K562 (cell line): ENCODE results near the gene NACC1. TPM values are rescaled to one million over a fixed set of nuclear protein-coding genes. Genes with fewer than 3 reads are reported as not detected.
A peak's percentile ranks its signal among the peaks of the same experiment; 100 is the strongest.

ENCODE experiments used
- CEBPG ChIP-seq, 3 experiments: fragments of 200-800 bp in 1 of 3; sonication (Bioruptor generic) in 1 of 3; sonication (generic) in 1 of 3; formaldehyde crosslinking in 1 of 3; IDR thresholded peaks in 2 of 3; conservative IDR thresholded peaks in 1 of 3; 2 replicates each; pipeline versions ENCODE4 v1.6.1 to v1.8.0; 2016 to 2022; ENCODE audit warnings: missing compliant biosample characterization in 2 of 3, missing genetic modification characterization in 2 of 3, mild to moderate bottlenecking in 1 of 3, missing genetic modification reagents in 1 of 3
- DIDO1 ChIP-seq: fragments of 450-650 bp; IDR thresholded peaks from 2 replicates; pipeline ENCODE4 v1.6.1; 2016; ENCODE audit warnings: low read depth, missing biosample characterization, missing genetic modification characterization
- DMBX1 ChIP-seq: fragments of 250-450 bp; sonication (Bioruptor Pico); IDR thresholded peaks from 2 replicates; pipeline ENCODE4 v1.8.0; 2022; ENCODE audit warnings: inconsistent platforms, mild to moderate bottlenecking, moderate library complexity, borderline replicate concordance
- KLF13 ChIP-seq: fragments of 450-650 bp; IDR thresholded peaks from 2 replicates; pipeline ENCODE4 v1.6.1; 2016; ENCODE audit warnings: missing genetic modification characterization, low read depth, mild to moderate bottlenecking, missing compliant biosample characterization, moderate library complexity, borderline replicate concordance
- MCM5 ChIP-seq: fragments of 450-650 bp; IDR thresholded peaks from 2 replicates; pipeline ENCODE4 v1.6.1; 2016; ENCODE audit warnings: low read depth
- MTA3 ChIP-seq: fragments of 450-650 bp; formaldehyde crosslinking; IDR thresholded peaks from 2 replicates; pipeline ENCODE4 v1.6.1; 2017; ENCODE audit warnings: mild to moderate bottlenecking, borderline replicate concordance
- NONO ChIP-seq, 2 experiments: fragments of 200-400 bp in 1 of 2; fragments of 450-650 bp in 1 of 2; formaldehyde crosslinking in 1 of 2; IDR thresholded peaks; 2 replicates each; pipeline ENCODE4 v1.6.1; 2017; ENCODE audit warnings: low read depth in 2 of 2, mild to moderate bottlenecking in 2 of 2, moderate library complexity in 2 of 2, low read length in 1 of 2
- PCBP2 ChIP-seq: fragments of 200-400 bp; formaldehyde crosslinking; IDR thresholded peaks from 2 replicates; pipeline ENCODE4 v1.6.1; 2018; ENCODE audit warnings: low read length, low read depth, mild to moderate bottlenecking, moderate library complexity; ENCODE audit not compliant: poor library complexity, severe bottlenecking
- POLR2A ChIP-seq: fragments of 450-650 bp; conservative IDR thresholded peaks from 2 replicates; pipeline ENCODE4 v1.6.1; 2016
- POLR3A ChIP-seq: IDR thresholded peaks from 2 replicates; pipeline ENCODE4 v1.6.1; 2011; ENCODE audit warnings: borderline replicate concordance, mild to moderate bottlenecking, moderate library complexity; ENCODE audit not compliant: insufficient read length, insufficient read depth; ENCODE audit errors: extremely low read depth
- RAD21 ChIP-seq, 2 experiments: fragments of 250-450 bp in 1 of 2; fragments of 450-650 bp in 1 of 2; sonication (Bioruptor Pico) in 1 of 2; formaldehyde crosslinking in 1 of 2; IDR thresholded peaks in 1 of 2; conservative IDR thresholded peaks in 1 of 2; 2 replicates each; pipeline versions ENCODE4 v1.4.0 to v1.8.0; 2020 to 2022; ENCODE audit warnings: mild to moderate bottlenecking in 2 of 2, moderate library complexity in 1 of 2
- SAFB ChIP-seq: fragments of 200-400 bp; formaldehyde crosslinking; IDR thresholded peaks from 2 replicates; pipeline ENCODE4 v1.6.1; 2017; ENCODE audit warnings: low read depth, low read length, borderline replicate concordance
- TCFL5 ChIP-seq: fragments of 250-450 bp; sonication (Bioruptor Pico); conservative IDR thresholded peaks from 2 replicates; pipeline ENCODE4 v1.6.1; 2021; ENCODE audit warnings: mild to moderate bottlenecking, moderate library complexity, matching md5 sums
- ZBTB12 ChIP-seq: fragments of 250-450 bp; sonication (Bioruptor Pico); IDR thresholded peaks from 2 replicates; pipeline ENCODE4 v1.4.0; 2020
- ZBTB17 ChIP-seq: fragments of 450-650 bp; formaldehyde crosslinking; IDR thresholded peaks from 2 replicates; pipeline ENCODE4 v1.4.0; 2020; ENCODE audit warnings: mild to moderate bottlenecking
- ZBTB34 ChIP-seq: fragments of 250-450 bp; sonication (Bioruptor Pico); IDR thresholded peaks from 2 replicates; pipeline ENCODE4 v1.8.0; 2021; ENCODE audit warnings: mild to moderate bottlenecking, moderate library complexity
- ZNF140 ChIP-seq: fragments of 250-450 bp; sonication (Bioruptor Pico); IDR thresholded peaks from 2 replicates; pipeline ENCODE4 v1.8.0; 2021; ENCODE audit warnings: moderate library complexity, mild to moderate bottlenecking, inconsistent platforms
- ZNF57 ChIP-seq: fragments of 450-650 bp; formaldehyde crosslinking; IDR thresholded peaks from 2 replicates; pipeline ENCODE4 v1.4.0; 2020; ENCODE audit warnings: mild to moderate bottlenecking, moderate library complexity
- polyA plus RNA-seq, 8 experiments: library from polyadenylated mRNA; depleted of rRNA in 4 of 8; stranded (reverse) in 5 of 8; unstranded in 3 of 8; fragments of >200 nt; fragmentation: Nextera tagmentation in 2 of 8; fragmentation: Illumina TruSeq in 1 of 8; extraction: Ambion mirVana in 2 of 8; extraction: Trizol in 1 of 8; gene quantifications; 2 replicates each; pipeline versions ENCODE4 v1.2.1 to v1.2.3, GENCODE V29; 2011 to 2014; ENCODE audit warnings: inconsistent platforms in 1 of 8, missing spikeins in 1 of 8
- total RNA-seq, 7 experiments: library from RNA; depleted of rRNA in 6 of 7; stranded (reverse); fragments of >200 nt in 6 of 7; fragmentation: Illumina TruSeq in 2 of 7; extraction: Trizol in 2 of 7; gene quantifications; 2 replicates each; pipeline versions ENCODE4 v1.2.1 to v1.2.3, GENCODE V29; 2011 to 2021; ENCODE audit warnings: low replicate concordance in 1 of 7
- TF ChIP-seq, protein P1 (sequence below), 2 experiments: fragments of 450-650 bp; IDR thresholded peaks; 2 replicates each; pipeline ENCODE4 v1.6.1; 2018; ENCODE audit warnings: mild to moderate bottlenecking in 2 of 2, low read depth in 1 of 2; ENCODE audit not compliant: partially characterized antibody in 2 of 2
- TF ChIP-seq, protein P2 (sequence below): fragments of 250-450 bp; sonication (Bioruptor Pico); IDR thresholded peaks from 2 replicates; pipeline ENCODE4 v1.8.0; 2021; ENCODE audit warnings: moderate library complexity, mild to moderate bottlenecking, inconsistent platforms

NACC1 gene
- total and polyA plus RNA-seq, 9 of the 15 experiments (the other 6 are each of a cell fraction or from before 2014, with no cell fraction given) = 0.04 to 96.6 (median 25.8) TPM

- peak in 1 of 2 experiments; percentile 10; a peak in 1 of 4 replicates for TF ChIP-seq RAD21 (CRISPR knock-in tag; conservative IDR thresholded peaks at IDR 0.05 in 1 of 2, IDR thresholded peaks at IDR 0.05 in 1 of 2)
- TF ChIP-seq TCFL5 (CRISPR knock-in tag) = no peak
- TF ChIP-seq MTA3 = peak; percentile 91
- no peak for TF ChIP-seq ZNF140 (CRISPR knock-in tag)
- no peak for TF ChIP-seq POLR3A
- TF ChIP-seq KLF13 (tag) = no peak
- TF ChIP-seq ZNF57 = no peak
- TF ChIP-seq PCBP2 = no peak
- TF ChIP-seq, protein P1, sequence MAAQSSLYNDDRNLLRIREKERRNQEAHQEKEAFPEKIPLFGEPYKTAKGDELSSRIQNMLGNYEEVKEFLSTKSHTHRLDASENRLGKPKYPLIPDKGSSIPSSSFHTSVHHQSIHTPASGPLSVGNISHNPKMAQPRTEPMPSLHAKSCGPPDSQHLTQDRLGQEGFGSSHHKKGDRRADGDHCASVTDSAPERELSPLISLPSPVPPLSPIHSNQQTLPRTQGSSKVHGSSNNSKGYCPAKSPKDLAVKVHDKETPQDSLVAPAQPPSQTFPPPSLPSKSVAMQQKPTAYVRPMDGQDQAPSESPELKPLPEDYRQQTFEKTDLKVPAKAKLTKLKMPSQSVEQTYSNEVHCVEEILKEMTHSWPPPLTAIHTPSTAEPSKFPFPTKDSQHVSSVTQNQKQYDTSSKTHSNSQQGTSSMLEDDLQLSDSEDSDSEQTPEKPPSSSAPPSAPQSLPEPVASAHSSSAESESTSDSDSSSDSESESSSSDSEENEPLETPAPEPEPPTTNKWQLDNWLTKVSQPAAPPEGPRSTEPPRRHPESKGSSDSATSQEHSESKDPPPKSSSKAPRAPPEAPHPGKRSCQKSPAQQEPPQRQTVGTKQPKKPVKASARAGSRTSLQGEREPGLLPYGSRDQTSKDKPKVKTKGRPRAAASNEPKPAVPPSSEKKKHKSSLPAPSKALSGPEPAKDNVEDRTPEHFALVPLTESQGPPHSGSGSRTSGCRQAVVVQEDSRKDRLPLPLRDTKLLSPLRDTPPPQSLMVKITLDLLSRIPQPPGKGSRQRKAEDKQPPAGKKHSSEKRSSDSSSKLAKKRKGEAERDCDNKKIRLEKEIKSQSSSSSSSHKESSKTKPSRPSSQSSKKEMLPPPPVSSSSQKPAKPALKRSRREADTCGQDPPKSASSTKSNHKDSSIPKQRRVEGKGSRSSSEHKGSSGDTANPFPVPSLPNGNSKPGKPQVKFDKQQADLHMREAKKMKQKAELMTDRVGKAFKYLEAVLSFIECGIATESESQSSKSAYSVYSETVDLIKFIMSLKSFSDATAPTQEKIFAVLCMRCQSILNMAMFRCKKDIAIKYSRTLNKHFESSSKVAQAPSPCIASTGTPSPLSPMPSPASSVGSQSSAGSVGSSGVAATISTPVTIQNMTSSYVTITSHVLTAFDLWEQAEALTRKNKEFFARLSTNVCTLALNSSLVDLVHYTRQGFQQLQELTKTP (IDR thresholded peaks at IDR 0.05; ENCODE audit: low read depth in 1 of 2, partially characterized antibody in 2 of 2) = peak; percentile 75 to 76
- TF ChIP-seq MCM5 = no peak
- TF ChIP-seq NONO (IDR thresholded peaks at IDR 0.05; ENCODE audit: low read depth in 2 of 2, low read length in 1 of 2) = no peak
- TF ChIP-seq, protein P2, sequence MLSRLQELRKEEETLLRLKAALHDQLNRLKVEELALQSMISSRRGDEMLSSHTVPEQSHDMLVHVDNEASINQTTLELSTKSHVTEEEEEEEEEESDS (CRISPR knock-in tag) = no peak
- TF ChIP-seq DIDO1 (tag) = no peak
- no peak for TF ChIP-seq ZBTB34 (CRISPR knock-in tag)
- peak; percentile 56; the same call in 1 of the 2 replicates for TF ChIP-seq SAFB
- peak; percentile 92 for TF ChIP-seq CEBPG (CRISPR knock-in tag; IDR thresholded peaks at IDR 0.05)
- TF ChIP-seq CEBPG (tag; conservative IDR thresholded peaks at IDR 0.05 in 1 of 2, IDR thresholded peaks at IDR 0.05 in 1 of 2) = peak; percentile 86 to 92
- peak; percentile 64 for TF ChIP-seq ZBTB12 (CRISPR knock-in tag)
- TF ChIP-seq DMBX1 (CRISPR knock-in tag) = no peak
- TF ChIP-seq POLR2A = peak; percentile 43
- TF ChIP-seq ZBTB17 (CRISPR knock-in tag) = peak; percentile 48; the same call in 1 of the 2 replicates
Measured at GRCh38 chr19:13154241-13154778, 36.2 kb downstream of the NACC1 start (continued).
